Liver (tissue), 9 donors: Measurements from ENCODE around the gene MGA. TPM values are rescaled to one million over a fixed set of nuclear protein-coding genes. Genes with fewer than 3 reads are reported as not detected.

Source experiments
- DNase-seq: peaks from one replicate; pipeline ENCODE4 v3.0.0-alpha.2; 2017; ENCODE audit warnings: low spot score
- H3K27ac ChIP-seq, 2 donors: one replicate each; pipeline ENCODE4 v1.7.0; 2013; ENCODE audit warnings: inconsistent platforms in 2 of 2, low read length in 2 of 2, control low read depth in 1 of 2, low read depth in 1 of 2, mild to moderate bottlenecking in 1 of 2
- H3K27me3 ChIP-seq, 4 donors: one replicate each; pipeline versions ENCODE4 v1.6.1 to v1.7.0; 2013; ENCODE audit warnings: low read length in 3 of 4, inconsistent platforms in 1 of 4, mild to moderate bottlenecking in 1 of 4, moderate library complexity in 1 of 4; ENCODE audit not compliant: control insufficient read depth in 4 of 4, insufficient read depth in 4 of 4
- H3K36me3 ChIP-seq, 4 donors: one replicate each; pipeline versions ENCODE4 v1.6.1 to v1.7.0; 2013; ENCODE audit warnings: low read length in 3 of 4, mild to moderate bottlenecking in 3 of 4, low read depth in 1 of 4, moderate library complexity in 1 of 4; ENCODE audit not compliant: control insufficient read depth in 4 of 4, insufficient read depth in 3 of 4
- H3K4me1 ChIP-seq, 4 donors: one replicate each; pipeline versions ENCODE4 v1.6.1 to v1.7.0; 2013; ENCODE audit warnings: low read length in 3 of 4, mild to moderate bottlenecking in 3 of 4, moderate library complexity in 1 of 4; ENCODE audit not compliant: control insufficient read depth in 4 of 4, insufficient read depth in 4 of 4
- H3K4me3 ChIP-seq, 3 donors: one replicate each; pipeline versions ENCODE4 v1.6.1 to v1.7.0; 2013; ENCODE audit warnings: low read length in 3 of 3, control low read depth in 1 of 3, low read depth in 1 of 3, mild to moderate bottlenecking in 1 of 3
- H3K9ac ChIP-seq, 2 donors: one replicate each; pipeline ENCODE4 v1.7.0; 2013; ENCODE audit warnings: low read length in 2 of 2, mild to moderate bottlenecking in 2 of 2, moderate library complexity in 2 of 2, control low read depth in 1 of 2, low read depth in 1 of 2
- H3K9me3 ChIP-seq, 4 donors: one replicate each; pipeline versions ENCODE4 v1.6.1 to v1.7.0; 2013; ENCODE audit warnings: low read length in 3 of 4; ENCODE audit not compliant: control insufficient read depth in 4 of 4
- ATF3 ChIP-seq: IDR thresholded peaks from 2 replicates; pipeline ENCODE4 v1.6.1; 2016; ENCODE audit warnings: antibody characterized with exemption
- CTCF ChIP-seq: fragments of 150-350 bp; IDR thresholded peaks from 2 replicates; pipeline ENCODE4 v1.5.1; 2017; ENCODE audit warnings: improper control_type of control experiment, low read depth, low read length; ENCODE audit not compliant: missing input control
- EGR1 ChIP-seq, 2 donors: IDR thresholded peaks; 2 replicates each; pipeline ENCODE4 v1.6.1; 2016 to 2018; ENCODE audit warnings: antibody characterized with exemption in 2 of 2, low read depth in 2 of 2
- FOXA1 ChIP-seq: IDR thresholded peaks from 2 replicates; pipeline ENCODE4 v1.6.1; 2016; ENCODE audit warnings: antibody characterized with exemption
- FOXA2 ChIP-seq: IDR thresholded peaks from 2 replicates; pipeline ENCODE4 v1.6.1; 2016; ENCODE audit warnings: antibody characterized with exemption
- GABPA ChIP-seq, 2 donors: IDR thresholded peaks in 1 of 2; conservative IDR thresholded peaks in 1 of 2; 2 replicates each; pipeline ENCODE4 v1.6.1; 2016; ENCODE audit warnings: antibody characterized with exemption in 2 of 2, mild to moderate bottlenecking in 1 of 2, moderate library complexity in 1 of 2
- HNF4A ChIP-seq, 2 donors: conservative IDR thresholded peaks; 2 replicates each; pipeline ENCODE4 v1.6.1; 2016; ENCODE audit warnings: antibody characterized with exemption in 2 of 2, mild to moderate bottlenecking in 2 of 2
- HNF4G ChIP-seq: IDR thresholded peaks from 2 replicates; pipeline ENCODE4 v1.6.1; 2016; ENCODE audit warnings: antibody characterized with exemption
- JUND ChIP-seq, 2 donors: IDR thresholded peaks; 2 replicates each; pipeline ENCODE4 v1.6.1; 2016; ENCODE audit warnings: antibody characterized with exemption in 2 of 2
- MAX ChIP-seq: IDR thresholded peaks from 2 replicates; pipeline ENCODE4 v1.6.1; 2016; ENCODE audit warnings: antibody characterized with exemption
- RAD21 ChIP-seq, 2 donors: IDR thresholded peaks; 2 replicates each; pipeline ENCODE4 v1.6.1; 2016; ENCODE audit warnings: antibody characterized with exemption in 2 of 2, mild to moderate bottlenecking in 2 of 2
- REST ChIP-seq: IDR thresholded peaks from 2 replicates; pipeline ENCODE4 v1.6.1; 2016; ENCODE audit warnings: antibody characterized with exemption, mild to moderate bottlenecking
- RXRA ChIP-seq, 2 donors: IDR thresholded peaks; 2 replicates each; pipeline ENCODE4 v1.6.1; 2017 to 2018; ENCODE audit warnings: antibody characterized with exemption in 2 of 2, mild to moderate bottlenecking in 1 of 2
- SP1 ChIP-seq: IDR thresholded peaks from 2 replicates; pipeline ENCODE4 v1.6.1; 2018; ENCODE audit warnings: antibody characterized with exemption, mild to moderate bottlenecking
- TAF1 ChIP-seq: conservative IDR thresholded peaks from 2 replicates; pipeline ENCODE4 v1.6.1; 2016; ENCODE audit warnings: antibody characterized with exemption, mild to moderate bottlenecking
- YY1 ChIP-seq: IDR thresholded peaks from 2 replicates; pipeline ENCODE4 v1.6.1; 2016; ENCODE audit warnings: antibody characterized with exemption, mild to moderate bottlenecking
- WGBS: extraction: QIAGEN DNeasy Blood & Tissue Kit; methylation state at CpG from one replicate; pipeline ENCODE4 v1.1.7; 2013; 5-methylcytosine and 5-hydroxymethylcytosine counted together
- polyA plus RNA-seq, 2 donors: library from polyadenylated mRNA; stranded (reverse) in 1 of 2; unstranded in 1 of 2; fragments of 200-250 nt in 1 of 2; fragments of >200 nt in 1 of 2; fragmentation: Nextera tagmentation in 1 of 2; extraction: Ambion mirVana in 1 of 2; gene quantifications; one replicate each; pipeline versions ENCODE4 v1.2.1 to v1.2.3, GENCODE V29; 2013 to 2015
- total RNA-seq, 2 donors: library from RNA; depleted of rRNA; stranded (reverse); fragments of >200 nt; gene quantifications; one replicate each; pipeline ENCODE4 v1.2.3, GENCODE V29; 2014
- donor health status: healthy.
- donor health status: healthy.
- donor health status: healthy.
- donor health status: healthy.
- donor health status: healthy.

Gene MGA
- total and polyA plus RNA-seq, 4 donors, result 2.1 to 33.5 (median 13.2) TPM

- H3K36me3 ChIP-seq, result no peaks in the 10 kb centered on the region
- DNase-seq, result no peak
- H3K27ac ChIP-seq, result no peak overlapping the region
- H3K4me1 ChIP-seq, result no peaks in the 10 kb centered on the region
- H3K9ac ChIP-seq, result no peak overlapping the region
- no peak for TF ChIP-seq CTCF
- H3K27me3 ChIP-seq, result no peaks in the 10 kb centered on the region
- no peak overlapping the region for H3K4me3 ChIP-seq
- H3K9me3 ChIP-seq, result no peaks in the 10 kb centered on the region
- whole genome bisulfite sequencing, result 87% methylated on average over 3 of the region's 3 CpGs
These were observed 28.2 kb upstream of the MGA start for GRCh38 chr15:41631880-41632470.

- DNase-seq, result no peak
- H3K9me3 ChIP-seq, result no peaks in the 10 kb centered on the region
- no peak overlapping the region for H3K4me3 ChIP-seq
- H3K9ac ChIP-seq, result no peak overlapping the region
- H3K36me3 ChIP-seq, result no peaks in the 10 kb centered on the region
- H3K4me1 ChIP-seq, result no peaks in the 10 kb centered on the region
- TF ChIP-seq TAF1 (no peak), MAX (no peak), REST (no peak), SP1 (no peak), GABPA (IDR thresholded peaks at IDR 0.05 in 1 of 2, conservative IDR thresholded peaks at IDR 0.05 in 1 of 2) (no peak), HNF4G (no peak)
- 81% methylated on average over 4 of the region's 4 CpGs for WGBS
- H3K27ac ChIP-seq, result no peak overlapping the region
- no peaks in the 10 kb centered on the region for H3K27me3 ChIP-seq
These were observed 26.6 kb upstream of the MGA start for GRCh38 chr15:41633609-41634008.

GRCh38 chr15:41634072-41634626 is 26.1 kb upstream of the MGA start:
- Histone ChIP-seq H3K36me3 (no peaks in the 10 kb centered on the region), H3K27ac (no peak overlapping the region), H3K4me3 (no peak overlapping the region), H3K9ac (no peak overlapping the region), H3K4me1 (no peaks in the 10 kb centered on the region), H3K27me3 (no peaks in the 10 kb centered on the region), H3K9me3 (no peaks in the 10 kb centered on the region)
- no peak for DNase-seq
- TF ChIP-seq HNF4A (conservative IDR thresholded peaks at IDR 0.05), result no peak
- TF ChIP-seq TAF1, result no peak
- no peak for TF ChIP-seq FOXA2
- TF ChIP-seq JUND (IDR thresholded peaks at IDR 0.05), result no peak
- no peak for TF ChIP-seq YY1
- no peak for TF ChIP-seq SP1
- no peak for TF ChIP-seq REST
- no peak for TF ChIP-seq MAX
- TF ChIP-seq EGR1 (IDR thresholded peaks at IDR 0.05; ENCODE audit: low read depth in 2 of 2), result no peak
- TF ChIP-seq RAD21 (IDR thresholded peaks at IDR 0.05), result no peak
- TF ChIP-seq FOXA1, result no peak
- TF ChIP-seq GABPA (IDR thresholded peaks at IDR 0.05 in 1 of 2, conservative IDR thresholded peaks at IDR 0.05 in 1 of 2), result no peak
- no peak for TF ChIP-seq RXRA (IDR thresholded peaks at IDR 0.05)
- no peak for TF ChIP-seq ATF3
- WGBS, result 48% methylated on average over 1 of the region's 1 CpG
